HG03066 (cell line): ENCODE results near the gene KIAA0586.
"Not testable (repeated sequence)": the region's sequence is repeated elsewhere in the genome, so short reads cannot be mapped to it uniquely, and the experiment has no call there.

Source experiments
- ATAC-seq: cut with Tn5 transposase; IDR thresholded peaks from one replicate; pipeline ENCODE4 v1.9.1; 2021; ENCODE audit warnings: low read depth; ENCODE audit not compliant: unreplicated experiment

The KIAA0586 gene

DNA sequence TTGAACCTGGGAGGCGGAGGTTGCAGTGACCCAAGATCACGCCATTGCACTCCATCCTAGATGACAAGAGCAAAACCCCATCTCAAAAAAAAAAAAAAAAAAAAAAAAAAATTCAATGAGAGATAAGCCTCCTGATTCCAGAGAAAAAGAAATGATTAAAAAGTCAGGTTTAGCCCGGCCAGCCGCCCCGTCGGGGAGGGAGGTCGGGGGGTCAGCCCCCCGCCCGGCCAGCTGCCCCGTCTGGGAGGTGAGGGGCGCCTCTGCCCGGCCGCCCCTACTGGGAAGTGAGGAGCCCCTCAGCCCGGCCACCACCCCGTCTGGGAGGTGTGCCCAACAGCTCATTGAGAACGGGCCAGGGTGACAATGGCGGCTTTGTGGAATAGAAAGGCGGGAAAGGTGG is 160.8 kb downstream of the KIAA0586 start:
- not testable (repeated sequence) for ATAC-seq

DNA sequence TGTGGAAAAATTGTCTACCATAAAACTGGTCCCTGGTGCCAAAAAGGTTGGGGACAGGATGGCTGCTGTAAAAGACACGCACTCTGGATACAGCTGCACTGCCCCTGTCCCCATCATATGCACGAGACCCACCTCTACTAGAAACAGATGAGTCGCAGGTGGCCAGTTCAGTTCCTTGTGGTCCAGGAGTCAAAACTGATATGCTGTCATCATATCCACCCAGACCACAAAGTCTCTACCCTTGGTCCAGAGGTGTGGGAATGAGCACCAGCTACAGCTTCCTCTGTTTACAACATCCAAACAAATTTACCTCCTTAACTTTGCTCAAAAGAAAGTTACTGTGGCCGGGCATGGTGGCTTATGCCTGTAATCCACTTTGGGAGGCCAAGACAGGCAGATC is 166.5 kb downstream of the KIAA0586 start:
- ATAC-seq = no peak

DNA sequence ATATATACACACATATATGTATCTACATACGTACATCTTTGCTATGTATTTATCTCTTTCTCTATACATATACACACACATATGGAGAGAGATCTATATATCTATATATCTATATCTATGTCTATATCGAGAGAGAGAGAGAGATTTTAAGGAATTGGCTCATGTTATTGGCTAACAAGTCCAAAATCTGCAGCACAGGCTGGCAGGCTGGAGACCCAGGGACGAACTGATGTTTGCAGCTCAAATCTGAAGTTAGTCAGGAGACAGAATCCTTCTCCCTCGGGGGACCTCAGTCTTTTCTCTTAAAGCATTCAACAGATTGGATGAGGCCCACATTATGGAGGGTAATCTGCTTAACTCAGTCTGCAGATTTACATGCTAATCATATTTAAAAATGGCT is 169.5 kb downstream of the KIAA0586 start:
- ATAC-seq = no peak

DNA sequence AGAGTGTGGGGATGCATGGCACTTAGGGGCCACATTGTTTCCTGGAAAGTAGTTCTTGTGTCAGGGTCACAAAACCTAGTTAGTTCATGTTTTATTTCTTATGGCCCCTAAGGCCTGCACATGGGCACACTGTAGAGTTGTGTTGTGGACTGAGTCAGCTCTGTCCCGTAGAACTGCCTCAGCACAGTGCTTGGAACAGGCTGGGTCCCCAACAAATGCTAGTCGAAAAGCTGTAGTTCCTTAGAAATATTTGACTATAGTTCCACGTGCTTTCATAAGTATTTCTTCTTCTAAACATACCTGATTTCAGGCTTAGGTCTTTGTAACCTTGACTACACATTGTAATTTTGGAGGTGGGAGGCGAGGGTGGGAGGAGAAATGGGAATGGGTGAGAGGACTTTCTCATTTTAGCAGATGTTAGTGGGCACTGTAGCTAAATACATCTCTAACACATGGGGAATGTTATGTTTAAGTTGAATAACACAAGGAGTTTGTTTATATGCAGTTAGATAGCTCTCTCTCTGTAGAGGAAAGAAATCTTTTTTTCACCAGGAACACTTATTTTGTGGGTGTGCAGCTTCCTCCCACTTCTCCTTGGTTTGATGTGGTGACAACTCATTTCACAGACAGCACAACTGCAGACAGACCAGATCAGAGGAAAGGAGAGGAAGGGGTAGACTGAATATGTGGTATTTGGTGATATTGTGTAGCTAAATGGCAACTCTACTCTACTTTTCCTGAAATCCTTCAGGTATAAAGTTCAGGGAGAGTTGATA is 170.7 kb downstream of the KIAA0586 start:
- ATAC-seq = no peak

DNA sequence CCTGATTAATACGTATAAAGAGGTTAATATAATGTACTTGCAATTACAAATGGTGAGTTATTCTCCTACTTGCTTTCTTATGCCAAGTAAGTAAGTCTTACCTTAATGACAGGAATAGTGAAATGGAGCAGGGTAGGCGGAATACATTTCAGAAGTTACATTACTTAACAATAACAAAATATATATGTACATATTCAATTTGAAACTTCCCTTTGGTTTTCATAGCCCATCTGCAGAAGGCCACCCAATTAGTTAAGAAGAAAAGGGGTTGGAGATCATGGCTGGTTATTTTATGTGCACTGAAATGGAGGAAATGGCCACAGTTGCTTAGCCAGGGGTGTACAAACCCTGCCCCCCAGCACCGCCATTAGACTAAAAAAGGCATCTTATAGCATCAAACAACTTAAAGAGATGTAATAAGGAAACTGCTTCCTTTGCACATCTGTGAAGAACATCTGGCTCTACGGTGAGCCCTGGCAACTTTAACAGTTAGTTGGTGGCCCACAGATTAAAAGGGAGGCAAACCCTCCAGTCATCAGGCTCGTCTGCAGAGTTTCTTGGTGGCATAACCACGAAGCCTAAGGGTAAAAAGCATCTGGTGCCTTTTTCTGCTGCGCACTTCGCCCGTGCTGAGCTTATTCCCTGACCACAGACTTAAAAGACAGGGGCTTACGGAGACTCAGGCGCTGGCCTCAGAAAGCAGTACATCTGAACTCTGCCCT is 171.4 kb downstream of the KIAA0586 start:
- ATAC-seq = no peak

DNA sequence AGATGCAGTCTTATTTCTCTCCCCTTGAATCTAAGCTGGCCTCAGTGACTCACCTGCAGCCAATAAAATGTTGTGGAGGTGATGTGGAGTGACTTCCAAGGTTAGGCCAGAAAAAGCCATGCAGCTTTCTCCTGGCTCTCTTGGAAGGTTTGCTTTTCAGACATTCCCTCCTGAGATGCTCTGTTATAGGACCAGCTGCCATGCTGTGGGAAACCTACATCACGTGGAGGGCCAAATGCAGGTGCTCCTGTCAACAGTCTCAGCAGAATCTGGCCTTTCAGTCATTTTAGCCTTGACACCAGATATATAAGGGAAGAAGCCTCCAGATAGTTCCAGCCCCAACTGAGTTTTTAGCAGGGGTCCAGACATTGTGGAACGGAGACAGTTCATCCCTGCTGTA is 172.2 kb downstream of the KIAA0586 start:
- no peak for ATAC-seq
